Calu3 (cell line): Measurements from ENCODE around the gene OR8A1. TPM values are rescaled to one million over a fixed set of nuclear protein-coding genes. Genes with fewer than 3 reads are reported as not detected.

ENCODE experiments used
- BruUV-seq: library from RNA; stranded (reverse); fragments of 400-500 nt; replicated peaks from 2 replicates; lab custom pipeline; 2021; lab: Mats Ljungman, UMichigan
- CTCF ChIA-PET: fragments of 300-600 bp; sonication (Branson Sonifier 250); formaldehyde crosslinking; loops from one replicate; lab custom pipeline; 2022; ENCODE audit warnings: antibody characterized with exemption; lab: Charles Lee
- DNase-seq: peaks from one replicate; pipeline ENCODE4 v3.0.0; 2022
- H3K27ac Mint-ChIP-seq: one replicate; pipeline ENCODE4 v1.8.0; 2022; ENCODE audit warnings: mixed read lengths; ENCODE audit not compliant: unreplicated experiment
- H3K27me3 Mint-ChIP-seq: one replicate; pipeline ENCODE4 v1.8.0; 2022; ENCODE audit warnings: mixed read lengths; ENCODE audit not compliant: unreplicated experiment
- H3K36me3 Mint-ChIP-seq: one replicate; pipeline ENCODE4 v1.8.0; 2022; ENCODE audit warnings: mild to moderate bottlenecking, moderate library complexity, mixed read lengths; ENCODE audit not compliant: insufficient read depth, unreplicated experiment
- H3K4me1 Mint-ChIP-seq: one replicate; pipeline ENCODE4 v1.8.0; 2022; ENCODE audit warnings: mild to moderate bottlenecking, low read depth, mixed read lengths; ENCODE audit not compliant: unreplicated experiment
- H3K4me3 Mint-ChIP-seq: one replicate; pipeline ENCODE4 v1.8.0; 2022; ENCODE audit warnings: mild to moderate bottlenecking, low read depth, moderate library complexity, mixed read lengths; ENCODE audit not compliant: unreplicated experiment
- H3K9me3 Mint-ChIP-seq: one replicate; pipeline ENCODE4 v1.8.0; 2022; ENCODE audit warnings: low read depth, mixed read lengths; ENCODE audit not compliant: unreplicated experiment
- intact Hi-C: fragments of 100-400 bp; cut with micrococcal nuclease; formaldehyde crosslinking; loops from one replicate; pipeline ENCODE4 v1.10.0; 2022; ENCODE audit not compliant: unreplicated experiment
- total RNA-seq: library from RNA; stranded (reverse); gene quantifications from 2 replicates; pipeline ENCODE4 v1.2.3, GENCODE V29; 2022
- TF ChIP-seq, protein P1 (sequence below): fragments of 200-600 bp; IDR thresholded peaks from one replicate; pipeline ENCODE4 v1.8.0; 2022; ENCODE audit warnings: antibody characterized with exemption; ENCODE audit not compliant: unreplicated experiment

The OR8A1 gene
- total RNA-seq, 1 experiment from 2014 or later = not detected

DNA sequence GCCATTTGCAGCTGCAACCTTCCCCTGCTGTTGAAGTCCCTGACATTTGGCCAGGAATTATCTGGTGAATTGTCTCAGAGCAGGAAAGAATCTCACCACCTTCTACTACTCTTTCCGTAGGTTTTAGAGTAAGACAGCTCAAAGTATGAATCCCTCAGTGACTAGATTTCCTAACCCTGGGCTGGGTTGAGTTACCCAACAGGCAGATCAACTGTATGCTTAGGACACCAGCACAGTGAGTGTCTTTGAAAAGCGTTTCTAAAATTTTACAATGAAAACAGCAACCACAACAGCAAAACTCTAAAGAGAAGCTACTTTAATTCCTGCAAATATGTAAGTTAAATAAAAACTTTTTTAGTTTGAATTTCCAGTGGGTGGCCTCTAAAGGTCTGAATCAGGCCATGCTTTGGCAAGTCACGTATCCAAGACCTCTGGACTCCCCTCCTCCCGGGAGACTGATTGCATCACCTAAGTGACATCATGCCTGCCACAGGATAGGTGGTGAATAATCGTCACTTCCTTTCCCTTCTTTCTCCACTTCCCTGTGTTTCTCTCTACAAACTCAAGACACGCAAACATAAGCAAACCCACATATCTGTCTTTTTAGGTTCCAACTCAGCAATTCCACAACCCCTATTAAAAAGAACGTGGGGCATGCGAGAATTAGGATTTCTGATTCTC is 34.1 kb upstream of the OR8A1 start:
- Mint-ChIP-seq H3K4me1 (no peaks in the 10 kb centered on the region), H3K27ac (no peak overlapping the region), H3K9me3 (peaks cover 3% of the 10 kb centered on the region), H3K36me3 (no peaks in the 10 kb centered on the region), H3K27me3 (no peaks in the 10 kb centered on the region), H3K4me3 (no peak overlapping the region)
- no TSS peak for BruUV-seq
- CTCF ChIA-PET = no interaction called here
- intact Hi-C loops = no loop called here
- TF ChIP-seq, protein P1, sequence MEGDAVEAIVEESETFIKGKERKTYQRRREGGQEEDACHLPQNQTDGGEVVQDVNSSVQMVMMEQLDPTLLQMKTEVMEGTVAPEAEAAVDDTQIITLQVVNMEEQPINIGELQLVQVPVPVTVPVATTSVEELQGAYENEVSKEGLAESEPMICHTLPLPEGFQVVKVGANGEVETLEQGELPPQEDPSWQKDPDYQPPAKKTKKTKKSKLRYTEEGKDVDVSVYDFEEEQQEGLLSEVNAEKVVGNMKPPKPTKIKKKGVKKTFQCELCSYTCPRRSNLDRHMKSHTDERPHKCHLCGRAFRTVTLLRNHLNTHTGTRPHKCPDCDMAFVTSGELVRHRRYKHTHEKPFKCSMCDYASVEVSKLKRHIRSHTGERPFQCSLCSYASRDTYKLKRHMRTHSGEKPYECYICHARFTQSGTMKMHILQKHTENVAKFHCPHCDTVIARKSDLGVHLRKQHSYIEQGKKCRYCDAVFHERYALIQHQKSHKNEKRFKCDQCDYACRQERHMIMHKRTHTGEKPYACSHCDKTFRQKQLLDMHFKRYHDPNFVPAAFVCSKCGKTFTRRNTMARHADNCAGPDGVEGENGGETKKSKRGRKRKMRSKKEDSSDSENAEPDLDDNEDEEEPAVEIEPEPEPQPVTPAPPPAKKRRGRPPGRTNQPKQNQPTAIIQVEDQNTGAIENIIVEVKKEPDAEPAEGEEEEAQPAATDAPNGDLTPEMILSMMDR = no peak
- no peak for DNase-seq

DNA sequence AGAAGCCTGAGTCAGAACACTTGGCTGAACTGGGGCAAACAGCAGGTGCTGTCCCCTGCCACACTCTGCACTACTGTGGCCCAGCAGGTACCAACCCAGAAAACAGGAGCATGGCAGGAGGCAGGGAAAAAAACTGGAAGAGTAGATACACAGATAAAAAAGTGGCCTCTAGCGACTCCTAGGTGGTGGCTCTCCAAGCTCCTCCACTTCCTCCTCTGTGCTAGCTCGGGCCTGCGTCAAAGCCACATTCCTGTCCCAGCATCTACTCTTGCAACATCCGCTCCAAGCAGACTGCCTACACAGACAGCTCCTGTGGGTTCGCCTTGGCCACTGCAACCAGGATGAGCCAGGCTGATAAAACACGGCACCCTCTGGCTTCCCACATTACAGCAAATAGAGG is 33.3 kb upstream of the OR8A1 start:
- Mint-ChIP-seq H3K4me1 (no peaks in the 10 kb centered on the region), H3K27me3 (no peaks in the 10 kb centered on the region), H3K36me3 (no peaks in the 10 kb centered on the region), H3K9me3 (peaks cover 5% of the 10 kb centered on the region), H3K4me3 (no peak overlapping the region), H3K27ac (no peak overlapping the region)
- peak; percentile 11 for DNase-seq
- TF ChIP-seq, protein P1 = no peak
- CTCF ChIA-PET = no interaction called here
- intact Hi-C loops = no loop called here
- BruUV-seq = no TSS peak

DNA sequence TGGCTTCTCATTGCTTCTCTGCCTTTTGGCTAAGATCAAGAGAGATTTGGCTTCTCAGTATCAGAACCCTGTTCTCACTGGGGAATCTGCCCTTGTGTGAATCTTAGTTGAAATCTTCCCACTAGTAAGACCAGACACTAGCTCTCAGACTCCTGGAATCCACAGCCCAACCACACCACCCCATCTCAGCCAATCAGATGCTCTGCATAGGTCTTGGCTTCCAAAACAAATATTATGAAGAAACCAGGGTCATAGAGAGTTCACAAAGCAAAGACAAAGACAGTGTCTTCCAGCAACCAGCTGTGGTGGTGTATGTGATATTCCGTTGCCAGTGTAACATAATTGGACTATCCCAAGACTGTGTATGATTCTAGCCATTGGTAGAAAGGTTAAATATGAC is 31.8 kb upstream of the OR8A1 start:
- CTCF ChIA-PET = no interaction called here
- Mint-ChIP-seq H3K4me1 (no peaks in the 10 kb centered on the region), H3K27me3 (peaks cover 9% of the 10 kb centered on the region), H3K4me3 (no peak overlapping the region), H3K36me3 (no peaks in the 10 kb centered on the region), H3K9me3 (peaks cover 5% of the 10 kb centered on the region), H3K27ac (no peak overlapping the region)
- TF ChIP-seq, protein P1 = no peak
- BruUV-seq = no TSS peak
- intact Hi-C loops = no loop called here
- no peak for DNase-seq

DNA sequence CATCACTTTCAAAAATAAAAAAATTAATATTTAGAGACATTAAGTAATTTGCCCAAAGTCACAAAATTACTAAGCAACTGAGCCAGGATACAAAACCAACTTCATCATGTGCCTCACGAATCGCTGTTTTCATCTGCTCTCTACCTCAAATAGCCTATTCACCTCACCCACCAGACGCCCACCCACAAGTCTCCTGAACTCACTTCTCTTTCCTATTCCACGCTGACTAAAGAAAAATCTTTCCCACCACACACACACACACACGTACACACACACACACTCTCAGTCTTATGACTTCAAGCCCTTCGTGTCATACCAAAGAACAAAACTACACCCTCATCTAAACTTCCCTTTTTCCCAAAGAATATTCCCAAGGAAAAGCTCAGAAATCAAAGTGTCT is 28.6 kb upstream of the OR8A1 start:
- CTCF ChIA-PET = no interaction called here

More for the DNA sequence above, 28.6 kb upstream of the OR8A1 start:
- intact Hi-C loops = no loop called here
- Mint-ChIP-seq H3K27me3 (peaks cover 34% of the 10 kb centered on the region), H3K9me3 (peaks cover 5% of the 10 kb centered on the region), H3K4me3 (no peak overlapping the region), H3K4me1 (no peaks in the 10 kb centered on the region), H3K27ac (no peak overlapping the region), H3K36me3 (no peaks in the 10 kb centered on the region)
- no TSS peak for BruUV-seq
- TF ChIP-seq, protein P1 = no peak
- no peak for DNase-seq
